Omental fat pad (tissue), 4 donors: ENCODE data around the gene DHX35. TPM values are rescaled to one million over a fixed set of nuclear protein-coding genes. Genes with fewer than 3 reads are reported as not detected.

ENCODE experiments used
- ATAC-seq: fragments of 150-250 bp; one replicate; pipeline ENCODE4 v1.9.1; 2016; ENCODE audit warnings: mild to moderate bottlenecking, moderate library complexity; ENCODE audit not compliant: low FRiP score
- DNase-seq: peaks from one replicate; pipeline ENCODE4 v3.0.0-alpha.2; 2019; ENCODE audit warnings: low spot score
- total RNA-seq, 4 donors: library from RNA; depleted of rRNA; stranded (reverse); fragments of >200 nt; gene quantifications; one replicate each; pipeline ENCODE4 v1.1.0, GENCODE V29; 2016
- TF ChIP-seq, protein P1 (sequence below), 3 donors: fragments of 450-650 bp; IDR thresholded peaks; one replicate each; pipeline ENCODE4 v1.5.1; 2016 to 2017; ENCODE audit warnings: antibody characterized with exemption in 3 of 3, mild to moderate bottlenecking in 3 of 3, moderate library complexity in 2 of 3

The DHX35 gene
- total RNA-seq, 4 donors from 2014 or later, result 13.3 to 18.1 (median 15.5) TPM

DNA sequence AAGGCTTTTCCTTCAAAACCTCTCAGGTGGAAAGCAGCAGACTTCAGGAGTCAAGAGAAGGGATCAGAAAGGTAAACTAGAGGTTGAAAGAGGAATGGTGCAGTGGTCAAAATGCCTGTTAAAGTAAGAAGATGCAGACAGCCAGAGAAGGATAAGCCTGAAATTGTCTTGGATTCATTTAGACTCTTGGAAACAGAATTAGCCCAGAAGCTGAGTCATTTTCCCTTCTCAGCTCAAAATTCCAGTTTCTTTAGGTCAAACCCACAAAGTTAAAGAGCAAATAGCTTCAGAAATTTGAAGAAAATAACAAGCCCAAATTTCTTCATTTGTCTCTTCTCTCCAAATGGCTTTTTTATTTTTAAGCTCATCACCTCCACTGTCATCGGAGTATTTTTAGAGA is 73.9 kb downstream of the DHX35 start:
- TF ChIP-seq, protein P1, sequence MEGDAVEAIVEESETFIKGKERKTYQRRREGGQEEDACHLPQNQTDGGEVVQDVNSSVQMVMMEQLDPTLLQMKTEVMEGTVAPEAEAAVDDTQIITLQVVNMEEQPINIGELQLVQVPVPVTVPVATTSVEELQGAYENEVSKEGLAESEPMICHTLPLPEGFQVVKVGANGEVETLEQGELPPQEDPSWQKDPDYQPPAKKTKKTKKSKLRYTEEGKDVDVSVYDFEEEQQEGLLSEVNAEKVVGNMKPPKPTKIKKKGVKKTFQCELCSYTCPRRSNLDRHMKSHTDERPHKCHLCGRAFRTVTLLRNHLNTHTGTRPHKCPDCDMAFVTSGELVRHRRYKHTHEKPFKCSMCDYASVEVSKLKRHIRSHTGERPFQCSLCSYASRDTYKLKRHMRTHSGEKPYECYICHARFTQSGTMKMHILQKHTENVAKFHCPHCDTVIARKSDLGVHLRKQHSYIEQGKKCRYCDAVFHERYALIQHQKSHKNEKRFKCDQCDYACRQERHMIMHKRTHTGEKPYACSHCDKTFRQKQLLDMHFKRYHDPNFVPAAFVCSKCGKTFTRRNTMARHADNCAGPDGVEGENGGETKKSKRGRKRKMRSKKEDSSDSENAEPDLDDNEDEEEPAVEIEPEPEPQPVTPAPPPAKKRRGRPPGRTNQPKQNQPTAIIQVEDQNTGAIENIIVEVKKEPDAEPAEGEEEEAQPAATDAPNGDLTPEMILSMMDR (IDR thresholded peaks at IDR 0.05), result no peak
- no peak for DNase-seq
- ATAC-seq, result no peak

DNA sequence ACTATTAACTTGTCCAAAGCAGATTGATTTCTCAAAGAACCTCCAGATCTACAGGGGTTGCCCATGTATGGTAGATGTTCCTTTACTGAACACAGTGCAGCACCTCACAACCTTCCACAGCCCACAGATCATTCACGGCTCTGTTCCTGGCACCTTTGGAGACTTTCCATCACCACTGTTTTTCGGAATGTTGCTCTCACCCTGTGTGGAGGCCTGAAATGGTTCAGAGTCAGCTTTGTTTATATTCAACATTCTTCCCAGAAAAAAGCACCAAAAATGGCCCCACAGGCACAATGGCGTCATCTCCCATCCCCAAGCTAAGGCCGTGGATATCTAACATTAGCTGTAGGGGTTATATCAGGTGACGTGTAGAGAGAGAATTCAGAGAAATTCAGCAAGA is 74.7 kb downstream of the DHX35 start:
- DNase-seq (no peak), ATAC-seq (no peak)
- TF ChIP-seq, protein P1 (IDR thresholded peaks at IDR 0.05), result no peak

DNA sequence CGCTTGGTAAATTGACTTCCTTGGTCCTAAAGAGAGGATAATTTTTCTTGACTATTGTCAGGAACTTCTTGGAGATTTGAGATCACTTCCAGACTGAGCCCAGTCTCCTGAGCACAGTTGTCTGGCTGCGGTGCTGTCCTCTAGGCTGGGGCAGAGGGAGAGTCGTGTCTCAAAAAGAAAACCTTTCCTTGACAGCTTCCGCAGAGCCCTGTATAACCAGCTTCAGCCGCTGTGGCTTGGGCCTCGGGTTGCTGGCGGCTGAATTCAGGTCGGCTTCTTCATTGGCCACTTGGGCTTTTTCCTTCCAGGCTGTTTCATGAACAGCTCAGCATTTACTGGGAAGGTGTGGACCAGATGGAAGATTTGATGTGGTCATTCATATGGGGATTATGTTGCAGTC is 75.9 kb downstream of the DHX35 start:
- no peak for DNase-seq
- ATAC-seq, result no peak
- TF ChIP-seq, protein P1 (IDR thresholded peaks at IDR 0.05), result no peak

DNA sequence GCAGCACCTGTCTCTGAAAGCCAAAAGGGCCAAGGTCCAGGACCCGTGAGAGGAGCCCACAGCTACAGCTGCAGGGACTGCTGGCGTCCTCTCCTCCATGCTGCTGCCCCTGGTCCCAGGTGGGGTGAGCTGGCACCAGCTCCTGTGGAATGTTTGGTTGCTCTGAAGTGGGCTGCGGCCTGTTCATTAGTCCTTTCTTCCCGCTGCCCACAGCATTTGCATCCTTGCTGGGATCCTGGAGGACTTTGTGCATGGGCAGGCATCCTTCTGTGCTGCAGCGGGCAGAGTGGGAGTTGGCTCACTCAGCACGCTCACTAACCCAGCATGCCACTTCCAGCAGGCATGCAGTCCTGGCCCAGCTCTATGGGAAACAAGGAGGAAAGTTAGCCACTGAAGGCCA is 76.4 kb downstream of the DHX35 start:
- DNase-seq (no peak), ATAC-seq (no peak)
- TF ChIP-seq, protein P1 (IDR thresholded peaks at IDR 0.05), result no peak

DNA sequence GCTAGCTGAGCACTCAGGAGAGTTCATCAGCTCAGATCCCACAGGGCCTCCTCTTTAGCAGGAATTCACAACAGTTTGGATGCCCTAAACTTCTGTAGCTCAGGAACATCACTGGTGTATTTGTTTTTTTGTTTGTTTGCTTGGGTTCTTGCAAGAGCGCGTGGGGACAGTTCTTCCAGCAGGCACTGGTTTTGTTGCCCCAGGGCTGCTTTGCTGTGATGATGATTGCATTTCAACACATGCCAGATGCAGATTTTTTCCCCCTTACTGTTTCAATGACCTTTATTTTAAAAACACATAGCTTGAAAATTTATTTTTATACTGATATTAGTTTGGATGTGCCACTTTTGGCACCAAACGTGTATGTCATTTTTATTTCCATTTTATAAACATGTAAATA is 77.1 kb downstream of the DHX35 start:
- TF ChIP-seq, protein P1 (IDR thresholded peaks at IDR 0.05), result no peak
- ATAC-seq (no peak), DNase-seq (no peak)

DNA sequence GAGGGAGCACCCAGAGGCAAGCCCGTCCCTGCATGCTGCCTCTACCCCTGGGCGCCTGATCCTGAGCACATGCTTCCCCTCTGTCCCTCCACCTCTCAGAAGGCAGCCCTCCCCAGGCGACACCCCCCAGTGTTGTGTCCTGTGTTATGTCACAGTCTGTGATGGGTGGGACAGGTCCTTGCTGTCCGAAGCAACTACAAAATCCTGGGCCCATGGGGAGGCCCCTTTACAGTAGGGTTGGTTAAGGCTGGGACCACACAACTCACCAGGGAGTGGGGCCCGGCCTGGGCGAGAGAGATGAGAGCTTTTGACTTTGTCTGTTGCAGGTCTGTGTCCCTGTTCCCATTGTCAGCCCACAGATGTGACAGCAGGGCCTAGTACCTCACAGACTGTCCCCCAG is 78.0 kb downstream of the DHX35 start:
- no peak for DNase-seq
- ATAC-seq, result no peak
- TF ChIP-seq, protein P1 (IDR thresholded peaks at IDR 0.05), result no peak

DNA sequence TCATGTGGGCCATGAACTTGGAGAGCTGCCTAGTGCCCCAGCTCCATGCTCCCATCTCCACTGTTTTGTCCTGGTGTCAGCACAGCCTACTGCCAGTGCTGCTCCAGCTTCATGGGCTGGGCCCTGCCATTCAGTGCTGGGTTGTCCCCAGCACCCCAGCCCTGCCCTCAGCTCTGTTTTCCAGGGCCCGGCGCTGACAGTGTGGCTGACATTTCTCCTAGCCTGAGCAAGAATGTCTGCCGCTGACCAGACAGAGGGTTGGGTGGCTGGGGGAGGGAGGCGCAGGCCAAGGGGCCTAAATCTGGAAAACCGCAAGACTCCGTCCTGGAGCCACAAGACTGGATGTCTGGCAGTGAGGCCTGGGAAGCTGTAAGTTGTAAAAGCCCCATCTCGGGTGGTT is 78.9 kb downstream of the DHX35 start:
- ATAC-seq, result no peak
- no peak for DNase-seq
- TF ChIP-seq, protein P1 (IDR thresholded peaks at IDR 0.05), result no peak
